B cell (primary cell): ENCODE data around the gene MRPL36. TPM values are rescaled to one million over a fixed set of nuclear protein-coding genes. Genes with fewer than 3 reads are reported as not detected.

Experiments used
- ATAC-seq: fragments of 200-7000 bp; cut with Tn5 transposase; one replicate; pipeline ENCODE4 v1.10.0; 2021; ENCODE audit warnings: low read depth, mild to moderate bottlenecking, moderate number of reproducible peaks, moderate library complexity
- CTCF ChIA-PET: fragments of 350-600 bp; sonication (Branson Sonifier 250); formaldehyde crosslinking; loops from one replicate; lab custom pipeline; 2021; ENCODE audit warnings: antibody characterized with exemption, inconsistent platforms; lab: Charles Lee
- POLR2A ChIA-PET: fragments of 350-600 bp; sonication (Branson Sonifier 250); formaldehyde crosslinking; loops from one replicate; lab custom pipeline; 2021; ENCODE audit warnings: antibody characterized with exemption; lab: Charles Lee
- DNase-seq: peaks from one replicate; pipeline ENCODE4 v3.0.0; 2013
- H2AFZ ChIP-seq: 2 replicates; pipeline ENCODE4 v1.6.1; 2012; ENCODE audit warnings: mild to moderate bottlenecking, low read depth, low read length; ENCODE audit not compliant: insufficient read depth, poor library complexity, severe bottlenecking
- H3K27ac ChIP-seq, 2 donors: 1 replicate in 1 of 2; 2 replicates in 1 of 2; pipeline ENCODE4 v1.5.1; 2012 to 2013; ENCODE audit warnings: low read length in 2 of 2, mild to moderate bottlenecking in 2 of 2, moderate library complexity in 1 of 2
- H3K27me3 ChIP-seq, 4 experiments: fragments of 200-600 bp in 1 of 4; sonication (generic) in 1 of 4; replicated peaks in 1 of 4; 1 replicate in 2 of 4; 2 replicates in 2 of 4; pipeline versions ENCODE4 v1.6.1 to v1.7.0; 2013 to 2016; ENCODE audit warnings: low read length in 3 of 4, mild to moderate bottlenecking in 2 of 4, mixed read lengths in 1 of 4, moderate library complexity in 1 of 4; ENCODE audit not compliant: insufficient read depth in 4 of 4, control insufficient read depth in 3 of 4; ENCODE audit errors: control extremely low read depth in 1 of 4
- H3K36me3 ChIP-seq, 2 experiments: replicated peaks in 1 of 2; 1 replicate in 1 of 2; 2 replicates in 1 of 2; pipeline versions ENCODE4 v1.6.1 to v1.7.1; 2013; ENCODE audit warnings: low read length in 1 of 2; ENCODE audit not compliant: insufficient read depth in 2 of 2, control insufficient read depth in 1 of 2; ENCODE audit errors: control extremely low read depth in 1 of 2, extremely low read depth in 1 of 2
- H3K4me1 ChIP-seq, 2 donors: fragments of 200-600 bp in 1 of 2; sonication (generic) in 1 of 2; 1 replicate in 1 of 2; 2 replicates in 1 of 2; pipeline versions ENCODE4 v1.5.1 to v1.6.1; 2013 to 2017; ENCODE audit warnings: low read length in 2 of 2; ENCODE audit not compliant: control insufficient read depth in 2 of 2, insufficient read depth in 2 of 2
- H3K4me2 ChIP-seq: replicated peaks from 2 replicates; pipeline ENCODE3; 2012; ENCODE audit warnings: mild to moderate bottlenecking, low read depth, low read length; ENCODE audit not compliant: poor library complexity, severe bottlenecking
- H3K4me3 ChIP-seq, 5 experiments: fragments of 200-600 bp in 1 of 5; sonication (generic) in 1 of 5; 1 replicate in 3 of 5; 2 replicates in 2 of 5; pipeline versions ENCODE4 v1.5.1 to v1.7.0; 2011 to 2016; ENCODE audit warnings: low read length in 4 of 5, mild to moderate bottlenecking in 4 of 5, low read depth in 2 of 5, control low read depth in 1 of 5, moderate library complexity in 1 of 5; ENCODE audit not compliant: insufficient read depth in 1 of 5; ENCODE audit errors: control extremely low read depth in 1 of 5, extremely low read depth in 1 of 5
- H3K79me2 ChIP-seq: fragments of 200-600 bp; sonication (generic); one replicate; pipeline ENCODE4 v1.6.0; 2016; ENCODE audit warnings: low read length; ENCODE audit not compliant: control insufficient read depth, insufficient read depth
- H3K9ac ChIP-seq: fragments of 200-600 bp; sonication (generic); 2 replicates; pipeline ENCODE4 v1.6.1; 2017; ENCODE audit warnings: mild to moderate bottlenecking, low read length, moderate library complexity
- H3K9me3 ChIP-seq, 3 donors: one replicate each; pipeline versions ENCODE4 v1.6.1 to v1.7.1; 2013; ENCODE audit warnings: low read length in 2 of 3; ENCODE audit not compliant: control insufficient read depth in 2 of 3, insufficient read depth in 1 of 3; ENCODE audit errors: control extremely low read depth in 1 of 3
- H4K20me1 ChIP-seq: 2 replicates; pipeline ENCODE4 v1.6.0; 2012; ENCODE audit warnings: mild to moderate bottlenecking, low read length; ENCODE audit not compliant: insufficient read depth, control insufficient read depth, poor library complexity, severe bottlenecking
- H3K27ac Mint-ChIP-seq: one replicate; pipeline ENCODE4 v1.8.0; 2021; ENCODE audit warnings: mixed read lengths
- H3K27me3 Mint-ChIP-seq: one replicate; pipeline ENCODE4 v1.8.0; 2021; ENCODE audit warnings: mixed read lengths
- H3K4me1 Mint-ChIP-seq: one replicate; pipeline ENCODE4 v1.8.0; 2021; ENCODE audit warnings: mixed read lengths
- H3K4me3 Mint-ChIP-seq: one replicate; pipeline ENCODE4 v1.8.0; 2021; ENCODE audit warnings: mixed read lengths
- H3K9me3 Mint-ChIP-seq: one replicate; pipeline ENCODE4 v1.8.0; 2022; ENCODE audit warnings: mixed read lengths; ENCODE audit not compliant: insufficient read depth
- EZH2 ChIP-seq: IDR thresholded peaks from 2 replicates; pipeline ENCODE4 v1.6.1; 2012; ENCODE audit warnings: borderline replicate concordance, low read depth, mild to moderate bottlenecking, moderate library complexity, low read length; ENCODE audit not compliant: insufficient read depth, poor library complexity, severe bottlenecking
- WGBS: methylation state at CpG from one replicate; pipeline ENCODE4 v1.1.5; 2013; ENCODE audit warnings: missing lambda C conversion rate; ENCODE audit not compliant: insufficient coverage; 5-methylcytosine and 5-hydroxymethylcytosine counted together
- intact Hi-C: fragments of 100-400 bp; cut with micrococcal nuclease; formaldehyde crosslinking; loops from one replicate; pipeline ENCODE4 v1.10.0; 2022
- polyA plus RNA-seq: library from polyadenylated mRNA; depleted of rRNA; stranded (reverse); fragments of >200 nt; gene quantifications from 2 replicates; pipeline ENCODE4 v1.2.3, GENCODE V29; 2012
- total RNA-seq, 2 donors: library from RNA; stranded (reverse); fragments of 120-200 nt in 1 of 2; gene quantifications; 1 replicate in 1 of 2; 2 replicates in 1 of 2; pipeline versions ENCODE4 v1.2.3 to v1.2.4, GENCODE V29; 2013 to 2022
- TF ChIP-seq, protein P1 (sequence below): fragments of 200-600 bp; IDR thresholded peaks from one replicate; pipeline ENCODE4 v1.8.0; 2022; ENCODE audit warnings: antibody characterized with exemption, mild to moderate bottlenecking

Gene MRPL36
- total and polyA plus RNA-seq, 2 donors (not counting 1 experiment from before 2014, with no cell fraction given) = 12.5 to 25.0 TPM

DNA sequence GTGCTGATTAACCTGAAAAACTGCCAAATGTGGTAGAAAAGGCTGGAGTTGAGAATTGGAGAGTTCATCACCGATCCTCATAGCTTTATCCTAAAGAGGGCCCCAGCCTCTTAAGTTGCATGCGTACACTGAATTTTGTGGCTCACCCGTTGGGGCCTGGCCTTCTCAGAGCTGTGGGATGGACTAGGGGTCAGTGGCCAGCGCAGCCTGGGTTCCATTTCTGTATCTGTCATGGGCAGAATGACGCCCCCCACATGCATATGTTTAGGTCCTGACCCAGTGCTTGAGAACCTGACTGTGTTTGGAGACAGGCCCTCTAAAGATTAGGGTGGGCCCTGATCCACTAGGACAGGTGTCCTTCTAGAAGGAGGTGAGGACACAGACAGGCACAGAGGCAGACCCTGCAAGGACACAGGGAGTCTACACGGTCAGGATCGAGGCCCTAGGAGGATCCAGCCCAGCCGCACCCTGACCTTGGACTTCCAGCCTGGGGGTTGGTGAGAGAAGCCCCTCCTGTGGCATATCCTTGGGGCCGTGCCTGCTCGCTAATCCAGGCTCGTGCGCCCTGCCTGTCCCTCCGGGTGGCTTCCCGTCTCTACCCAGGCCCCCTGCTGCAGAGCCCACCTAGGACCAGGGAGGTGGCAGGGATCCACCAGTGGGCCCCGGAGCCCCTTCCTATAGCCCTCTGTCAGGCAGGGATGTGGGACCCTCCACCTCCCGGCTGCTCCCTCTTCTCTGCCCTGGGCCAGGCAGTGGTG lies 33.8 kb upstream of the MRPL36 start:
- Histone ChIP-seq H3K36me3 (no peaks in the 10 kb centered on the region), H3K79me2 (no peaks in the 10 kb centered on the region), H4K20me1 (no peaks in the 10 kb centered on the region), H3K4me2 (no peak overlapping the region), H3K27me3 (no peaks in the 10 kb centered on the region), H3K9ac (no peak overlapping the region), H3K27ac (no peak overlapping the region), H2AFZ (no peak overlapping the region), H3K4me1 (no peaks in the 10 kb centered on the region), H3K4me3 (no peak overlapping the region), H3K9me3 (no peaks in the 10 kb centered on the region)
- no peak for DNase-seq
- WGBS = 93% methylated on average over 16 of the region's 16 CpGs
- H3K9me3 Mint-ChIP-seq = no peaks in the 10 kb centered on the region
- POLR2A ChIA-PET = no interaction called here
- intact Hi-C loops = no loop called here
- CTCF ChIA-PET = no interaction called here
- no peak for ATAC-seq
- no peak overlapping the region for H3K4me3 Mint-ChIP-seq
- no peak overlapping the region for H3K27ac Mint-ChIP-seq
- peaks cover 7% of the 10 kb centered on the region for H3K27me3 Mint-ChIP-seq
- TF ChIP-seq EZH2 = no peak
- TF ChIP-seq, protein P1, sequence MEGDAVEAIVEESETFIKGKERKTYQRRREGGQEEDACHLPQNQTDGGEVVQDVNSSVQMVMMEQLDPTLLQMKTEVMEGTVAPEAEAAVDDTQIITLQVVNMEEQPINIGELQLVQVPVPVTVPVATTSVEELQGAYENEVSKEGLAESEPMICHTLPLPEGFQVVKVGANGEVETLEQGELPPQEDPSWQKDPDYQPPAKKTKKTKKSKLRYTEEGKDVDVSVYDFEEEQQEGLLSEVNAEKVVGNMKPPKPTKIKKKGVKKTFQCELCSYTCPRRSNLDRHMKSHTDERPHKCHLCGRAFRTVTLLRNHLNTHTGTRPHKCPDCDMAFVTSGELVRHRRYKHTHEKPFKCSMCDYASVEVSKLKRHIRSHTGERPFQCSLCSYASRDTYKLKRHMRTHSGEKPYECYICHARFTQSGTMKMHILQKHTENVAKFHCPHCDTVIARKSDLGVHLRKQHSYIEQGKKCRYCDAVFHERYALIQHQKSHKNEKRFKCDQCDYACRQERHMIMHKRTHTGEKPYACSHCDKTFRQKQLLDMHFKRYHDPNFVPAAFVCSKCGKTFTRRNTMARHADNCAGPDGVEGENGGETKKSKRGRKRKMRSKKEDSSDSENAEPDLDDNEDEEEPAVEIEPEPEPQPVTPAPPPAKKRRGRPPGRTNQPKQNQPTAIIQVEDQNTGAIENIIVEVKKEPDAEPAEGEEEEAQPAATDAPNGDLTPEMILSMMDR = no peak
- no peaks in the 10 kb centered on the region for H3K4me1 Mint-ChIP-seq

DNA sequence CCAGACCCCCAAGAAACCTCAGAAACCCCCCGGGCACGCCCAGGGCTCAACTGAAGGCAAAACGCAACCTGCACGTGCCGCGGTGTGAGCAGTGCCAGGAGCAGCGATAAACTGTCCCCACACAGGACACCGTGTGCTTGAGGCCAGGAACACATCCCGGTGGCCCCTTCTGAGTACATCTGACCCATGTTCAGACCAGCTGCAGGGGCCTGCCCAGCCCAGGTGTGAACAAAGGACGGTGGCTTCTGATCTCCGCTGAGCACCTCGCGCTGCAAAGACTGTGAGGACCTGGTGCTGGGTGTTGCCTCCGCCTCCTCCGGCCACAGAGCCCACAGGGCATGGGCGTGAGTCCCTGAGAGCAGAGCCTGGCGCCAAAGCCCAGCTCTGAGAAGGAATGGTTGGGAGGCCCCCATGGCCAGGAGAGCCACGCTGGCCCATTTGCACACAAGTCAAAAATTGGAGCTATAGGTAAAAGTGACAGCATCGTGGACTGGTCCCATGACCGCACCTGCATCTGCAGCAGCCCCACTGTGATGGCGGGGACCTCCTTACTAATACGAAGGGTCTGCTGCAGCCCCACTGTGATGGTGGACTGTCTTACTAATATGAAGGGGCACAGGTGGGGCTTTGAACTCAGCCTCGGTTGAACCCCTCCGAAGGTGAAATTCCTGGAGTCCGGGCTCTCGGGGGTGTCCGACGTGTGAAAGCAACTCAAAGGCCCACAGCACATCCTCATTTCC lies 33.0 kb upstream of the MRPL36 start:
- no peaks in the 10 kb centered on the region for H3K9me3 Mint-ChIP-seq
- H3K4me3 Mint-ChIP-seq = no peak overlapping the region
- H3K27me3 ChIP-seq = no peaks in the 10 kb centered on the region
- no peaks in the 10 kb centered on the region for H3K4me1 ChIP-seq
- intact Hi-C loops = no loop called here
- ChIA-PET POLR2A (no interaction called here), CTCF (no interaction called here)
- H2AFZ ChIP-seq = no peak overlapping the region
- 82% methylated on average over 26 of the region's 28 CpGs for WGBS
- peaks cover 0 to 1% (median 0%) of the 10 kb centered on the region in 3 donors for H3K9me3 ChIP-seq
- no peaks in the 10 kb centered on the region for H3K4me1 Mint-ChIP-seq
- no peak overlapping the region for H3K27ac ChIP-seq
- TF ChIP-seq, protein P1 = no peak
- TF ChIP-seq EZH2 = no peak
- H3K4me3 ChIP-seq = no peak overlapping the region
- no peak overlapping the region for H3K4me2 ChIP-seq
- H3K36me3 ChIP-seq = no peaks in the 10 kb centered on the region
- no peak overlapping the region for H3K27ac Mint-ChIP-seq
- H3K79me2 ChIP-seq = no peaks in the 10 kb centered on the region
- no peaks in the 10 kb centered on the region for H4K20me1 ChIP-seq
- ATAC-seq (no peak), DNase-seq (no peak)
- peaks cover 5% of the 10 kb centered on the region for H3K27me3 Mint-ChIP-seq
- H3K9ac ChIP-seq = no peak overlapping the region
